IPS-18c (cell line): Measurements from ENCODE around the gene GATA1.

Experiments used
- H3K4me3 ChIP-seq: 2 replicates; pipeline ENCODE4 v1.7.0; 2013; ENCODE audit warnings: low read depth, mild to moderate bottlenecking, low read length, moderate library complexity; ENCODE audit not compliant: insufficient read depth
- H3K9me3 ChIP-seq: one replicate; pipeline ENCODE4 v1.6.1; 2013; ENCODE audit warnings: mild to moderate bottlenecking, low read length, moderate library complexity; ENCODE audit not compliant: control insufficient read depth, insufficient read depth

Gene GATA1

DNA sequence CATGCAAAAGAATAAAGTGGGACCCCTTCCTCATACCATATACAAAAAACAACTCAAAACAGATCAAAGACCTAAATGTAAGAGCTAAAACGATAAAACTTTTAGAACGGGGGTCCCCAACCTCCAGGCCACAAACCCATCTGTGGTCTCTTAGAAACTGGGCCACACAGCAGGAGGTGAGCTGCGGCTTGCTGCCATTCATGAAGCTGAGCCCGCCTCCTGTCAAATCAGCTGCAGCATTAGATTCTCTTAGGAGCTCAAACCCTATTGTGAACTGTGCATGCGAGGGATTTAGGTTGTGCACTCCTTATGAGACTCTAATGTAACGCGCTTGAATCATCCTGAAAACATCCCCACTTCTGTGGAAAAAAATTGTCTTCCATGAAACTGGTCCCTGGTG lies 7.0 kb upstream of the GATA1 start:
- H3K9me3 ChIP-seq: peaks cover 5% of the 10 kb centered on the region

DNA sequence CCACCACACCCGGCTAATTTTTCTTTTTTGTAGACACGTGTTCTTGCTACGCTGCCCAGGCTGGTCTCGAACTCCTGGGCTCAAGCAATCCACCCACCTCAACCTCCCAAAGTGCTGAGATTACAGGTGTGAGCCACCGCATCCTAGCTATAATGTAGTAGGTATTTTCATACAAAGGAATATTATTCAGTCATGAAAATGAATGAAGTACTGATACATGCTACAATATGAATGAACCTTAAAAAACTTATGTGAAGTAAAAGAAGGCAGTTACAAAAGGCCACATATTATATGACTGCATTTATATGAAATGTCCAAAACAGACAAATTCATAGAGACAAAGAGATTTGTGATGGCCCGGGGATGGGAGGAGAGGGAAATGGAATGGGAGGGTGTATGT lies 4.7 kb upstream of the GATA1 start:
- Histone ChIP-seq H3K4me3 (no peak overlapping the region), H3K9me3 (peaks cover 7% of the 10 kb centered on the region)

More for the DNA sequence above, 7.0 kb upstream of the GATA1 start:
- no peak overlapping the region for H3K4me3 ChIP-seq

DNA sequence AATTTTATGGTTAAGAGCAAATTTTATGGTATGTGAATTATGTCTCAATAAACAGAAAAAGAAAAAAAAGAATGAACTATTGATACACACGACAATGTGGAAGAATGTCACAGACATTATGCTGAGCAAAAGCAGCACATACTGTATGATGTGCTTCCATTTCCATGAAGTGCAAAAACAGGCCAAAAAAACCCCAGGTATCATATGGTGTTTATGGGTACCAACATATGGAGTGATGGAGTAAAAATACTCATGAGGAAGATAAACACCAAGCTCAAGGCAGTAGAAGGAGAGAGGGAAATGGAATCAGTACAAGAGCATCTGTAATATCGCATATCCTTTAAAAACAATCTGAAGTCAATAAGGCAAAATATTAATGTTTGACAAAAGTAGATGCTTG lies 4.2 kb upstream of the GATA1 start:
- Histone ChIP-seq H3K4me3 (no peak overlapping the region), H3K9me3 (peaks cover 12% of the 10 kb centered on the region)

DNA sequence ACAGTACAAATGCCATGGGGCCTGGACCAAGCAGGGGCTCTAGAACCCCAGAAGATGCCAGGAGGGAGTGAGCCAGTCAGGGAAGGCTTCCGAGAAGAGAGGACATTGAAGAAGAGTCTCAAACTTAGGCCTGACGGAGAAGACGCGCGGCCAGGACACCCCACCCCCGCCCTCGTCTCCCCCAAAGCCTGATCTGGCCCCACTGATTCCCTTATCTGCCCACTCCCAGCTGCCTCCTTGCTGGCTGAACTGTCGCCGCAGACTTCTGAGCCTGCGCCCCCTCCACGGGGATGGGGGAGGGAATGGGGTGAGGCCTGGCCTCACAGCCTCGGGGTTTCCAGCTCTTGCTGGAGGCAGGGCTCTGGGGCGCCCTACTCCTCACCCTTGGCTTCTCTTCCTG lies 3.6 kb upstream of the GATA1 start:
- Histone ChIP-seq H3K4me3 (no peak overlapping the region), H3K9me3 (peaks cover 17% of the 10 kb centered on the region)

DNA sequence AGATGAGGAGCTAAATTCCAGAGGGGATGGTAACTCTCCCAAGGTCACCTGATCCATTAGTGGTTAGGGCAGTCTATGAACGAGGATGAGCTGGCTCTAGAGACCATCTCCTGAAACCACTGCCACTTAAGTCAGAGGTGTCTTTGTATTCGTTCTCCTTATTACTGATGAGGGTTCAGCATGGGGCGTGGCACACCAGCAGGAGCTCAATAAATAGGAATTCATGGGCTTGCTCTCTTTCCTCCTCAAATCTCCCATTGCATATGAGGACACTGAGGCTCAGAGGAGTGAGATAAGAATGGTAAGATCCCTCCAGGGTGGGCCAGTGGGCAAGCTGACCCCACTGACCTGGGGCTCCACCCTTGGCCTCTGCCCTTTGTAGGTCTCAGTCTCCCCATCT lies 1.7 kb upstream of the GATA1 start:
- Histone ChIP-seq H3K4me3 (no peak overlapping the region), H3K9me3 (peaks cover 17% of the 10 kb centered on the region)

DNA sequence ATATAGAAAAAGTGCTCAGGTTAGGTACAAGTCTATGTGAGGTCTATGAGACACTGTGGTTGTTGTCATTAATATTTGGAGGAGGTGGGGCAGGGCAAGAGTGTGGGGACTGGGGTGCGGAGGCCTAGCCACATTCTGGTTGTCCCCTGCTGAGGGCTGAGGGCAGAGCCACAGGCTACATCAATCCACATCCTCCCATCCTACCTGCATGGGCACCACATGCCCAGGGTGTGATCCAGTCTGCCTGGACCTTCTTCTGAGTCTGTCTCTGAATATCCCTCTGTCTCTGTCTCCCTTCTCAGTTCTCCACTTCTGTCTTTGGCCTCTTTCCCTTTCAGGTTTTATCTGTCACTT lies 1.2 kb upstream of the GATA1 start:
- H3K4me3 ChIP-seq: no peak overlapping the region
- H3K9me3 ChIP-seq: peaks cover 17% of the 10 kb centered on the region

DNA sequence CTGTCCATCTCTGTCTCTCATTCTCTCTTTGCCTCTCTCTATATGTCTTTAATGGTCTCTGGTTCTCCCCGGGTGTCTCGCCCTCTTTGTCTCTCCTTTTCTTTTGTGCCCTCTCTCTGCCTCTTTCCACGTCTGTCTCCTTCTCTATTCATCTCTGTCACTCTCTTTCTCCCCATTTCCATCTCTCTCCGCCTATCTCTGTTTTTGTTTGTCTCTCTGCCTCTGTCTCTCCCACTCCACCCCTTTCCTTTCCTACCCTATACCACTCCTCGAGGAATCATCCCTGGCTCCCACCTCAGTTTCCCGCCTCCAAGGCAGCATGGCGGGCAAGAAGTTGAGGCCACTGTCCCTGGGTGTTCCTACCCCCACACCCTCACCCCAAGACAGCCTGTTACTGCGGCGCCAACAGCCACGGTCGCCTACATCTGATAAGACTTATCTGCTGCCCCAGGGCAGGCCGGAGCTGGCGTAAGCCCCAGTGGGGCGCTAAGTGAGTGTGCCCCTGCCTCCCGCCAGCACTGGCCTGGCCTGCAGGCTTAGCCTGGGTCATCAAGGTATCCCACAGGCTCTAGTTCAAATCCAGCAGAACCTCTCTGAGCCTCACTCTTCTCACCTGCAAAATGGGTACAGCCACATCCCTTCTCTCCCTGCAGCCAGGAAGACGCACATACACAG lies 713 bp upstream of the GATA1 start:
- H3K9me3 ChIP-seq: peaks cover 20% of the 10 kb centered on the region
- no peak overlapping the region for H3K4me3 ChIP-seq

DNA sequence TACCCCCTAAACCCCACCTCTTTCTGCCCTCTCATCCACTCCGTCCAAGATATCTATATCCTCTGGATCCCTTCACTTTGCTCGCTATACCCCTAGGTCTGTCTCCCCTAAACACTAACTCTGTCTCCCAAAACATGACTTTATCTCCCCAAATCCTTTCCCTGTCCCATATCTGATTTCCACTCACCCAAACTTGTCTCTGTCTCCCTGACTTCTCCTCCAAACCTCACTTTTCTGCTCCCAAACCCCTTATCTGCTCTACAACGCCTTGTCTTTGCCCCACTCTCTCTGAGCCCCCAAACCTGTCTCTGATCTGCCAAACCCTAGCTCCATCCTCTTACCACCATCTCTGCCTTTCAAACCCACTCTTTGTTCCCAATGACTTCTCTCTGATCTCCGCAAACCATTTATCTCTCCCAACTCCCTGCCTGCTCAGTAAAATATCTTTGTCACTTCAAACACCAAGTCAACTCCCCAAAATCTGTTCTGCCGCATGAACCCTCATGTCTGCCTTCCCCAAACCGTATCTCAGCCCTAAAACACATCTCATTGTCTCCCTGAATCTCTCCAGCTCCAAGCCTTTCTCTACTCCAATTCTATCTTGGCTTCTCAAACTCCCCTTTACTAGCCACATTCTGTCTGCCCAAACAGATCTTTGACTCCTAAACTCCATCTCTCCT lies 575 bp downstream of the GATA1 start:
- H3K9me3 ChIP-seq: peaks cover 22% of the 10 kb centered on the region
- H3K4me3 ChIP-seq: no peak overlapping the region

DNA sequence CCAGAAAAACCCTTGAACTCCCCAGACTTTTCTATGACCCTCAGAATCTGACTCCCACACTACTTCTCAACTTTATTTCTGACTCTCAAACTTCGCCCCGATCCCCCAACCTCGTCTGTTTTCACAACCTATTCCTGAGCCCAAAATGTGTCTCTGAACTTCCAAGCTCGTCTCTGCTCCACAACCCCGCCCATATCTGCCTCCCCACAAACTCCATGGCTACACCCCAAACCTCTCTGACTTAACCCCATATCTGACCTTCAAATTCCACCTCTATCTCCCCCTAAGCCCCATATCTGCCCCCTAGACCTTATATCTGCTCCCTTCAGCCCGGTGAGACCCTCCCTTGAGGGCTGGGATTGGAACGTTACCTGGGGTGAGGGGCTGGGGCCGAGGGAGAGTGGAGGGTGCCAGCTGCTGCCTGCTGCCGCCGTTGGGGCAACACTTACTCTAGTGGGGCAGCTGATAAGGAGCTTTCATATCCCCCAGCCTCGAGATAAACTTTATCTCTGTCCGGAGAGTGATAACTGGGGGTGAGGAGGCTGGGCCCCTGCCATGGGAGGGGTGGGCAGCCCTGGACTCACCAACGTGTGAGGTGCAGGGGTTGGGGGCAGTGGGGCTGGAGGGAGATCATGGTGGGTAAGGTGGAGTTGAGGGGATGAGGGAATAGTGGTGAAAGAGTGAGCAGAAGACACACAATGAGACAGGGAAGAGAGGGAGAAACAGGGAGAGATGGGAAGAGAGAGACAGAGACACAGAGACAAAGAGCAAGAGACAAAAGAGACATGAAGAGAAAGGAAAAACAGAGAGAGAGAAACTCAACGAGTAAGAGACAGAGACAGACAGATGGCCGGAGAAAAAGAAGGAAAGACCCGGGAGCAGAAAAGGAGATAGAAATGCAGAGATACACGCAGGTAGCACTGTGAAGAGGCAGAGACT lies 1.4 kb downstream of the GATA1 start:
- H3K9me3 ChIP-seq: peaks cover 26% of the 10 kb centered on the region
- H3K4me3 ChIP-seq: no peak overlapping the region

DNA sequence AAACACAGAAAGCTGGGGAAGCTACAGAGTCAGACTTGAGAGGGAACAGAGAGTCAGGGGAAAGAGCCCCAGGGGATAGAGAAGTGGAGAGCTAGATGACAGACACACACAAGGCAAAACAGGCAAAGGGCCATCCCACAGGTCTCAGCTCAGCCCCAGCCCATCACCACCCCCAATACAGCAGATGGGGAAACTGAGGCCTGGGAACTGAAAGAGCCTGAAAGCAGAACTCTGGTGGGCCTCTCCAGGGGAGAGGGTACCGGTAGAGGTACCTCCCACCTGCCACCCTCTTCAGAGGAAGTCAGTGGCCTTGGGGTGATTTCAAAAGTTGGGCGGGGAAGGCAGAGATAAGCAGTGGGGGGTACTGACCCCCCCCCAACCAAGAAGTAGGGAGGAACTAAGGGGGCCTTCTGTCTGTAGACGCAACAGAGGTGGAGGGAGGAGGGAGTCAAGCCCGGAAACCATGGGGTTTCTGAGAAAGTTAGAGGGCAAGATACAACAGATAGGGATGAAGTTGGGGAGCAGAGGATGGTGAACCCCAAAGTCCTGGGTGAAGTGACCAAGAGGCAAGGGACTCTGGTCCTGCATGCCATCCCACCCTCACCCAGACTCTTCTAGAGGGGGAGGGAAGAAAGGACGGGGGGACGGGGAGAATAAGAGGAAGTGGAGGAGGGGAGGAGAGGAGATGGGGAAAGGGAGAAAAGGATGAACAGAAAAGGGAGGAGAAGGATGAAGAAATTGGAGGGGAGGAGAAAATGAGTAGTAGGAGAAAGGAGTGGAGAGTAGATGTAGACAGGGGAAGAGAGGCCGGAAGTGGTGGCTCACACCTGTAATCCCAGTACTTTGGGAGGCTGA lies 3.2 kb downstream of the GATA1 start:
- Histone ChIP-seq H3K4me3 (no peak overlapping the region), H3K9me3 (peaks cover 25% of the 10 kb centered on the region)

DNA sequence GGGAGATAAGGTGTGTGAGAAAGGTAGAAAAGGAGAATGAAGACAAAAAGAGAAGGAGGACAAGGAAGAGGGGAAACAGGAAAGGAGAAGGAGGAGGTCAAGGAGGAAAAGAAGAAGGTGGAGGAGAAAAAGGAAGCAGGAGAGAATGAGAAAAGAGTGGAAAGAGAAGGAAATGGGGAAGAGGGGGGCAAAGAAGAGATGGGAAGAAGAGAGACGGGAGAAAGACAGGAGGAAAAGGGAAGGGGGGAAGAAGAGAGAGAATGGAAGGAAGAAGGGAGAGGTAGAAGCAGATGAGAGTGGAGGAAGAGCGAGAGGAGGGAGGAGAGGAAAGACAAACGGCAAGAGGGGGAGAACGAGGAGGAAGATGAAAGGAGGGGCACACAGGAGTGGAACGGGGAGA lies 4.1 kb downstream of the GATA1 start:
- peaks cover 23% of the 10 kb centered on the region for H3K9me3 ChIP-seq

DNA sequence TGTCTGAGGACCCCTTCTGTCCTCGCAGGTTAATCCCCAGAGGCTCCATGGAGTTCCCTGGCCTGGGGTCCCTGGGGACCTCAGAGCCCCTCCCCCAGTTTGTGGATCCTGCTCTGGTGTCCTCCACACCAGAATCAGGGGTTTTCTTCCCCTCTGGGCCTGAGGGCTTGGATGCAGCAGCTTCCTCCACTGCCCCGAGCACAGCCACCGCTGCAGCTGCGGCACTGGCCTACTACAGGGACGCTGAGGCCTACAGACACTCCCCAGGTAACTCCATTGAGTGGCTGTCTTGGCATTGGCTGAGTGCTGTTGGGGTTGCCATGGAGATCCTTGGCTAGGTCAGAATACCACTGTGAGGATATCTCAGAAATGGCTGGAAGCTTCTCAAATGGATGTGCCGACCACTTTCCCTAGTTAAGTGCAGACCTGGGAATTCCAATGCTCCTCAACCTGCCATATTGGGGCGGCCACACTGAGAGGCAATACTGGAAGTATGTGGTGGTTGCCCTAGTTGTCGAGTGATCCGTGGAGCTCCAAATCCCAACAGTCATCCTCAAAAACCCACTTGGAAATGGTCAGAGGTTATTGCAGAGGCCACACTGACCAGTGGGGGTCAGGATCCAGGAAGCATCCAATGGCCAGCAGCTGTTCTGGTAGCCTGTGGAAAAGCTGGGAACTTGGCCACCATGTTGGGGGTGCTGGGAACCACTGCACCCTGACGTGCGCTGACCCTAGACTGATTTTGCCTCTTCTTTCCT lies 4.9 kb downstream of the GATA1 start:
- H3K9me3 ChIP-seq: peaks cover 23% of the 10 kb centered on the region
- no peak overlapping the region for H3K4me3 ChIP-seq

More for the DNA sequence above, 4.1 kb downstream of the GATA1 start:
- no peak overlapping the region for H3K4me3 ChIP-seq

DNA sequence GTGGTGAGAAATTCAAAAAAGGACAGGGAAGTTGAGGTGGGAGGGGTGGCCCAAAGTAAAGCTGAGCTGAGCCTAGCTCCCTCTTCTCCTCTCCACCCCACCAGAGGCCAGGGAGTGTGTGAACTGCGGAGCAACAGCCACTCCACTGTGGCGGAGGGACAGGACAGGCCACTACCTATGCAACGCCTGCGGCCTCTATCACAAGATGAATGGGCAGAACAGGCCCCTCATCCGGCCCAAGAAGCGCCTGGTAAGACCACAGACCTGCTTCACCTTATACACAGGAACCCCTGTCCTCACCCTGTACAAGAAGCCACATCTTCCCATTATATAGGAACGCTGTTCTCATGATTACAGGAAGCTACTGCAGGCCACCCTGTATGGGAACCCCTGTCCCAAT lies 5.8 kb downstream of the GATA1 start:
- no peak overlapping the region for H3K4me3 ChIP-seq
- H3K9me3 ChIP-seq: peaks cover 19% of the 10 kb centered on the region

DNA sequence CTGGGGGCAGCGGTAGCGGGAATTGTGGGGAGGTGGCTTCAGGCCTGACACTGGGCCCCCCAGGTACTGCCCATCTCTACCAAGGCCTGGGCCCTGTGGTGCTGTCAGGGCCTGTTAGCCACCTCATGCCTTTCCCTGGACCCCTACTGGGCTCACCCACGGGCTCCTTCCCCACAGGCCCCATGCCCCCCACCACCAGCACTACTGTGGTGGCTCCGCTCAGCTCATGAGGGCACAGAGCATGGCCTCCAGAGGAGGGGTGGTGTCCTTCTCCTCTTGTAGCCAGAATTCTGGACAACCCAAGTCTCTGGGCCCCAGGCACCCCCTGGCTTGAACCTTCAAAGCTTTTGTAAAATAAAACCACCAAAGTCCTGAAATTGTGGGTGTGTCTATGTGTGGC lies 7.5 kb downstream of the GATA1 start:
- no peak overlapping the region for H3K4me3 ChIP-seq
- peaks cover 16% of the 10 kb centered on the region for H3K9me3 ChIP-seq

DNA sequence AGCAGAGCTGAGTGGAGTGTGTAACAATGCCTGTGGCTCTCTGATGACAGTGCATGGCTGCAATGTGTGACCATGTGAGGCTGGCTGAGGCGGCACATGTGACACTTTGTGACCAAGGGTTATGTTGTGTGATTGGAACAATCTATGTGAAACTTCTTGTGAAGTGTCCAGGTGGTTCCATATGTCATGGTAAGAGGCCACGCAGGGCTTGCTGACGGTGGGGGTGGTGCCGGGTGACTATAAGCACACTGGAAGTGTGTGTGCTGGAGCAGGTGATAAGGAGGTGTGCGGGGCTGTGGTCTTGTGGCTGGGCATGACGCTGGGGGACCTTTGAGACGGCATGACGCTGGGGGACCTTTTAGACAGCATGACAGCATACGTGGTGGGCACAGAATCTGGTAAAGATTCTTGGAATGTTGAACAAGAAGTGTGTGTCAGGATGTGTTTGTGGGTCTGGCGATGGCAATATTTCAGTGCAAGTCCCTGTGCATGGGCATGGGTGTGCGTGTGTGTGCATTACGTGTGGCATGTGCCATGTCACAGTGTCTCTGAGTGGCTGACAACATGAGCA lies 8.0 kb downstream of the GATA1 start:
- no peak overlapping the region for H3K4me3 ChIP-seq
- H3K9me3 ChIP-seq: peaks cover 16% of the 10 kb centered on the region

DNA sequence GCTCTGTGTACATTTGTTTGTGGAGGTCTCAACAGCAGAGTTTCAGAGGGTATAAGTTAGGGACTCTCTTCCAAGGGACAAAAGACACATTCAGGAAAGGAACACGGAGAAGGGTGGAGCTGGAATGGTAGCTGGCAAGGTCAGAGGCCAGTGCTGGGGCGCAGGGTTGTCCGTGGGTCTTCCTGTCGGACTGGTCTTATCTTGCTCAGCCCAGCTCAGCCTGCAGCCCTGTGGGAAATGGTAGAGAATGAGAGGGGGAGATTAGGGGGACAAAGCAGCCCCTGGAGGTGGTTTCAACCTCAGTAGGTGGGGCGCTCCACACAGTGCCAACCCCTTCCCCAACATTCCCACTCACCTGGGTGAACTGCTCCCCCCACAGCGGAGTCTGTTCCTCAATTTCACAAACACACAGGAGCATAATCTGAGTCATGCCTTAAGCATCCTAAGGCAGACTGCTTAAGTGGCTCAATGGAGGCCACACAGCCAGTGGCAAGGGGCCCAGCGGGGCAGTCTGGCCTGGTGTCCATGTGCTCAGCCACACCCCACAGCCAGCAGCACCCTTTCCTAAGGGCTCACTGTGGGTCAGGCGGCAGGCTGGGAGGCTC lies 8.6 kb downstream of the GATA1 start:
- H3K9me3 ChIP-seq: peaks cover 16% of the 10 kb centered on the region
- H3K4me3 ChIP-seq: no peak overlapping the region
